Muscle layer of colon (tissue), 2 donors: ENCODE data around the gene NFKB1.

ENCODE experiments used
- H3K27ac ChIP-seq: one replicate; pipeline ENCODE4 v1.7.0; 2013; ENCODE audit warnings: low read depth, mild to moderate bottlenecking, low read length, moderate library complexity
- H3K27me3 ChIP-seq, 2 donors: one replicate each; pipeline ENCODE4 v1.7.0; 2013; ENCODE audit warnings: low read length in 2 of 2, mild to moderate bottlenecking in 2 of 2; ENCODE audit not compliant: insufficient read depth in 2 of 2, control insufficient read depth in 1 of 2
- H3K36me3 ChIP-seq: one replicate; pipeline ENCODE4 v1.7.0; 2013; ENCODE audit warnings: mild to moderate bottlenecking, low read length; ENCODE audit not compliant: insufficient read depth
- H3K4me1 ChIP-seq: one replicate; pipeline ENCODE4 v1.7.0; 2013; ENCODE audit warnings: mild to moderate bottlenecking, low read length; ENCODE audit not compliant: insufficient read depth
- H3K4me3 ChIP-seq, 2 donors: one replicate each; pipeline ENCODE4 v1.7.0; 2013; ENCODE audit warnings: low read length in 2 of 2, low read depth in 1 of 2, mild to moderate bottlenecking in 1 of 2, moderate library complexity in 1 of 2
- H3K9ac ChIP-seq: one replicate; pipeline ENCODE4 v1.7.0; 2013; ENCODE audit warnings: low read length
- H3K9me3 ChIP-seq: one replicate; pipeline ENCODE4 v1.7.0; 2013; ENCODE audit warnings: mild to moderate bottlenecking, low read length
- donor health status: abdominal sarcoma.
- donor health status: Adenocarcinoma of cecum.

NFKB1 gene

DNA sequence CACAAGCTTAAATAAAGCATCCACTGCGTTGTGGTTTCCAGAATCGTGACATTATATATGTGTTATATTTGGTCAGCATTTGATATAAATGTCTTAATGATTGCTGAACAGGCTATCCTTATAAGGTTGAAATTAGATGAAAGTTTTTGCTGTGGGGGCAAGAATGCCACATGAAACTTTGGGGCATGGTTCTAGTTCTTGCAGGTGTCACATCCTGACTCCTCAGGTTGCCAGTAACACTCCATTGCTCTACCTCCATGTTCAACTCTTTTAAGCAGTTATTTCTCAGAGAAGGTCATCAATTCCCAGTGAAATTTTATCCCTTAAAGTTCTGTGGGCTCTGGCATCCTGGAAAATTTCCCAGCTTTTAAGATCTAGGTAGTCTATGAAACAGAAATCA is 33.7 kb downstream of the NFKB1 start:
- H3K36me3 ChIP-seq: peaks cover 11% of the 10 kb centered on the region
- no peak overlapping the region for H3K4me3 ChIP-seq
- H3K27me3 ChIP-seq: no peaks in the 10 kb centered on the region
- no peak overlapping the region for H3K27ac ChIP-seq
- H3K4me1 ChIP-seq: no peaks in the 10 kb centered on the region
- H3K9ac ChIP-seq: no peak overlapping the region
- no peaks in the 10 kb centered on the region for H3K9me3 ChIP-seq

DNA sequence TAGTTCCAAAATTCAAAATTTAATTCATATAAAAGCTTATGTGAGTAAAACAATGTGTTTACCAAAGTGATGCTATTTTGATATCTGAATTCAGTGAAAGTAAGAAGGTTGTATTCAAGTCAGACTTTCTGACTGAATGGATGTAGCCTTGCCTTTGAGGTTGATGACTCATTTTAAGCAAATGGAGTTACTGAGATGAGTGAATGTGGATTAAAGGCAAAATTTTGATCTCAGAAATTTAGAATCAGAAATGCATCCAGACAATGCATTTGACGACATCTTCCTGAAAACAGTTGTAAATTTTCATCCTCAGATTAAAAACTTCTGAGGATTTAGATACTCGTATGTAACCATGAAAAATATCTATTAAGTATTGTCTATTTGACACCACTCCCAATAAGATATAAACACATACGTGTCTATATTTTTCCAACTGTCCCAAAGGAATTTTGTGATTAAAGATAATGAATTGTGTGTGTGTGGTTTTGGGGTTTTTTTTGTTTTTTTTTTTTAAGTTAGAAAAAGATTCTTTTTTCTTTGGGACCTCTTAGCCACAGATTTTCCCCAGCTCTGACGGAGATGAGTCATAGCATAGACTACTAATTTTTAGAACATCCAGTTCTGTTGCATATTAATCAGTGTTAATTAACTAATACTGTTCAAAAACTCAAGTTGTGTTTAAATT is 34.4 kb downstream of the NFKB1 start:
- H3K4me3 ChIP-seq: no peak overlapping the region
- H3K4me1 ChIP-seq: no peaks in the 10 kb centered on the region
- no peaks in the 10 kb centered on the region for H3K9me3 ChIP-seq
- no peaks in the 10 kb centered on the region for H3K27me3 ChIP-seq
- H3K36me3 ChIP-seq: peaks cover 5% of the 10 kb centered on the region
- H3K9ac ChIP-seq: no peak overlapping the region
- H3K27ac ChIP-seq: no peak overlapping the region

- Histone ChIP-seq H3K4me1 (no peaks in the 10 kb centered on the region), H3K27ac (no peak overlapping the region), H3K9me3 (no peaks in the 10 kb centered on the region)
Observed at GRCh38 chr4:102536768-102537167, 35.6 kb downstream of the NFKB1 start.

DNA sequence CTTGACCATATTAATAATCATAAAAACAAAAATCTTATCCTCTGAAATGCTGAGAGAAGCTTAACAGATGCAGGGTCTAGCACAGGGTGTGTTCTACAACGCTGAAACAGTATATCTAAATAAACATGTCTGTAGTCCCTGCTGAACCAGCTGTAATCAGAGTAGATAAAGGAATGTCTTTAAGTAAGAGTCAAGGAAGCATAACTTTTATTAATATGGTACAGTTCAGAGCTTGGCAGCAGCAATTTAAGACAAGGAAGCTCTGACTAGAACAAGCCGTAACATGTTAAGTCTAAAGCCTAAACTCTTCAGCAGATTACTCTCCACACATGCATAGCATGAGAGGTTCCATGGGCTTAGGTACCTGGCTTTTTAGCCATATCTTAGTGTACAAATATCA is 36.1 kb downstream of the NFKB1 start:
- no peaks in the 10 kb centered on the region for H3K27me3 ChIP-seq
- peaks cover 3% of the 10 kb centered on the region for H3K36me3 ChIP-seq
- H3K27ac ChIP-seq: no peak overlapping the region
- no peak overlapping the region for H3K9ac ChIP-seq
- H3K4me1 ChIP-seq: no peaks in the 10 kb centered on the region
- H3K4me3 ChIP-seq: no peak overlapping the region
- no peaks in the 10 kb centered on the region for H3K9me3 ChIP-seq

More at GRCh38 chr4:102536768-102537167, 35.6 kb downstream of the NFKB1 start:
- Histone ChIP-seq H3K4me3 (no peak overlapping the region), H3K27me3 (no peaks in the 10 kb centered on the region), H3K36me3 (peaks cover 3% of the 10 kb centered on the region), H3K9ac (no peak overlapping the region)

DNA sequence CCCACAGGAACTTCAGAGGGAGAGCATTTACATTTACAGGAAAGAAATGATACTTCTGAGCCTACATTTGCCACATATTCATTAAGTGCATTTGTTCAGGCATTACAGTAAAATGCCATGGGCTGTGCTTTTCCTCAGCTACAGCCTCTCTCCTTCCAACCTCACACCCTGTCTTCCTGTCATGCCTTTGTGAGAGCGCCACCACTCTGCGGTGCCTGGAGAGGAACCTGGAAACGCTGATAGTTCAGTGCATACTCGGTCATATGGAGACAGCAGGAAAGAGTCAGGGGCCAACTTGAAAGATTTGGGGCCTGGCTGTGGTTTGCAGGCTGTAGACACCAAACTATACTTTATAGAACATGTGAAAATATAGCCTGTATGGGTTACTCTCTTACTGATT is 40.5 kb downstream of the NFKB1 start:
- Histone ChIP-seq H3K4me3 (no peak overlapping the region), H3K9me3 (no peaks in the 10 kb centered on the region), H3K9ac (no peak overlapping the region), H3K36me3 (peaks cover 11% of the 10 kb centered on the region), H3K27me3 (no peaks in the 10 kb centered on the region), H3K27ac (no peak overlapping the region), H3K4me1 (no peaks in the 10 kb centered on the region)

GRCh38 chr4:102543030-102543928 is 42.1 kb downstream of the NFKB1 start:
- no peaks in the 10 kb centered on the region for H3K27me3 ChIP-seq
- peaks cover 11% of the 10 kb centered on the region for H3K36me3 ChIP-seq
- no peaks in the 10 kb centered on the region for H3K9me3 ChIP-seq
- no peak overlapping the region for H3K4me3 ChIP-seq
- H3K27ac ChIP-seq: no peak overlapping the region
- H3K9ac ChIP-seq: no peak overlapping the region
- H3K4me1 ChIP-seq: no peaks in the 10 kb centered on the region

DNA sequence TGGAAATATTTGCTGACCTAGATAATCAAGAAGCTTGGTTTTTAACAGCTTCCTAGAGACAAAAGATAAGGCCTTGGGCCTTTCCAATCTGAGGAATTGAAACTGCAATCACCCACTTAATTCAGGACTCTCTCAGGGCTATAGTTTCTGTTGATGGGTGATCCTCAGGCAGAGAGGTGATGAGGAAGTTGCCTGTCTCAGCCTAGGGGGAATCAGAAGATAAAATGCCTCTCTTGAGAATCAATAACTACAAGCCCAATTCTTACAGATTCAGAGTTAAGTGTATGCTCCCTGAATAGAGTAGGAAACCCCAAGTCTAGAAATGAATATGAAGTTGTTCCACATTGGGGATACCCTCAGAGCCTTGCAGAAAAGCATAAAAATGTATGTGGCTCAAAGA is 45.5 kb downstream of the NFKB1 start:
- no peaks in the 10 kb centered on the region for H3K27me3 ChIP-seq
- no peak overlapping the region for H3K9ac ChIP-seq
- no peaks in the 10 kb centered on the region for H3K9me3 ChIP-seq
- no peak overlapping the region for H3K4me3 ChIP-seq
- H3K4me1 ChIP-seq: no peaks in the 10 kb centered on the region
- peaks cover 11% of the 10 kb centered on the region for H3K36me3 ChIP-seq
- no peak overlapping the region for H3K27ac ChIP-seq

- peaks cover 11% of the 10 kb centered on the region for H3K4me1 ChIP-seq
- no peaks in the 10 kb centered on the region for H3K27me3 ChIP-seq
- no peaks in the 10 kb centered on the region for H3K9me3 ChIP-seq
- H3K4me3 ChIP-seq: no peak overlapping the region
- peaks cover 11% of the 10 kb centered on the region for H3K36me3 ChIP-seq
- H3K9ac ChIP-seq: no peak overlapping the region
- no peak overlapping the region for H3K27ac ChIP-seq
Observed at GRCh38 chr4:102547973-102548372, 46.8 kb downstream of the NFKB1 start.

DNA sequence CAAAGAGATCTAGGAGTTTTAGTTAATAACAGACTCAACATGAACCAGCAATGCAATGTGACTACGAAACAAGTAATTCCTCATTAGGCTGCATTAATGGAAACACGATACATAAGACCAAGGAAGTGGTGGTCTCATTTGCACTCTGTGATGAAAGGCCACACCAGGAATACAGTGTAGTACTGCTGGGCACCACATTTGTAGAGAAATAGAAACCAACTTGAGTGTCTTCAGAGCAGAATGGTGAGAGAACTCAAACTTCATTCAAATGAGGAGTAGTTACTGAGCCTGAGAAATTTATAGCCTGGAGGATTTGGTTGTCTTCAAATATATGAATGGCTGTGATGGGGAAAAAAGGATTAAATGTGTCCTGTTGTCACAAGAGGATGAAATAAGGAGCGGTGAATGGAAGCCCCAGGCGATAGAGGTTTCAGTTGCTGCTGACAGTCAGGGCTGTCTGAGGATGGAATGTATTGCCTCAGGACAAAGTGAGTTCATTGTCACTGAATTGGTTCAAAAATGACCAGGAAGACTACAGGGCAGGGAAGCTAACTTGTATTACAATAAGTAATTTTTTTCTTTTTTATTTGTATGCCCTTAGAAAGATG is 50.9 kb downstream of the NFKB1 start:
- Histone ChIP-seq H3K9me3 (no peaks in the 10 kb centered on the region), H3K36me3 (no peaks in the 10 kb centered on the region), H3K4me1 (peaks cover 18% of the 10 kb centered on the region), H3K27me3 (no peaks in the 10 kb centered on the region), H3K9ac (no peak overlapping the region), H3K27ac (no peak overlapping the region), H3K4me3 (no peak overlapping the region)

DNA sequence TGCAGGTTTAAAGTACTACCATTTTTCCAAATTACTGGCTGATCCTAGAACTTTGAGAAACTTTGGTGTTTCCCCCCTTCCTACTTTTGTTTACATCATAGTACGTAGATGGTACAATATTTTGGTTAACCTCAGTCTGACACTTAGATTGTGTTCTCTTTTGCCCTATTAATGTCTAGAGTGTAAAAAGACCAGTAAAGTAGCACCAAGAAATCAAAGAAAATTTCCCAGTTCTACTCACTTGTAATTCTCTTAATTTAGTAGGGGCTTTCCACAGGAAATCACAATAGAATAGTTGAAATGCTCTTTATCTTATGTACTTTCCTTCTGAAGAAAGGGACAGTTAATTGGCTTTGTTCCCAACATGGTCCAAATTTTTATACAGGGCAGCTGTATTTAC is 51.6 kb downstream of the NFKB1 start:
- Histone ChIP-seq H3K9ac (no peak overlapping the region), H3K27me3 (no peaks in the 10 kb centered on the region), H3K36me3 (no peaks in the 10 kb centered on the region), H3K4me1 (peaks cover 18% of the 10 kb centered on the region), H3K9me3 (no peaks in the 10 kb centered on the region), H3K27ac (no peak overlapping the region), H3K4me3 (no peak overlapping the region)

DNA sequence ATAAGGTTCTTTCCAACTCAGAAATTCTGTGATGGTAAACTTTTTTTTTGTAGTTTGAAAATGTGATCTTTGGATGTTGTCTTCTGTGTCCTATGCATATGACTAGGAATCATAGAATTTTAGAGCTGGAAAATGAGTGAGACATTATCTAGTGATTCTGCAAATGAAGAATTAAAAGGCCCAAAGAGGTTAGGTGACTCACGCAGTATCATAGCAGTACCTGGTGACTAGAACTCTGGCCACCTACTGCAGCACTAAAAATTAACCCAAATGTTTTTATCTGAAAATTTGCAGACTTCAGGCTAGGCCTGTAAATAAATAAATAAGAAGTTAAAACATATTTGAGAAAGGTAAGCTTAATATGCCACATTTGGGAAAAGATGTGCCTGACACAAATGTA is 52.8 kb downstream of the NFKB1 start:
- H3K36me3 ChIP-seq: no peaks in the 10 kb centered on the region
- H3K9ac ChIP-seq: no peak overlapping the region
- no peak overlapping the region for H3K27ac ChIP-seq
- H3K9me3 ChIP-seq: no peaks in the 10 kb centered on the region
- H3K27me3 ChIP-seq: no peaks in the 10 kb centered on the region
- H3K4me1 ChIP-seq: peaks cover 18% of the 10 kb centered on the region
- H3K4me3 ChIP-seq: no peak overlapping the region
